Immature natural killer cell (primary cell): ENCODE results near the gene NTRK3. TPM values are rescaled to one million over a fixed set of nuclear protein-coding genes. Genes with fewer than 3 reads are reported as not detected.

Experiments used
- DNase-seq, 3 donors: peaks; one replicate each; pipeline ENCODE4 v3.0.0; 2022; ENCODE audit warnings: mixed read lengths in 1 of 3
- H3K27ac Mint-ChIP-seq, 6 donors: one replicate each; pipeline ENCODE4 v1.8.0; 2020; ENCODE audit warnings: mixed read lengths in 6 of 6, mild to moderate bottlenecking in 5 of 6, inconsistent platforms in 4 of 6, moderate library complexity in 3 of 6
- H3K27me3 Mint-ChIP-seq, 3 donors: one replicate each; pipeline ENCODE4 v1.8.0; 2020 to 2021; ENCODE audit warnings: low read depth in 3 of 3, mild to moderate bottlenecking in 3 of 3, mixed read lengths in 3 of 3, moderate library complexity in 3 of 3, inconsistent platforms in 1 of 3
- H3K36me3 Mint-ChIP-seq, 3 donors: one replicate each; pipeline ENCODE4 v1.8.0; 2020; ENCODE audit warnings: mixed read lengths in 3 of 3, inconsistent platforms in 2 of 3, mild to moderate bottlenecking in 2 of 3
- H3K4me1 Mint-ChIP-seq, 2 donors: one replicate each; pipeline ENCODE4 v1.8.0; 2020; ENCODE audit warnings: inconsistent platforms in 2 of 2, mild to moderate bottlenecking in 2 of 2, mixed read lengths in 2 of 2, moderate library complexity in 1 of 2
- H3K4me3 Mint-ChIP-seq, 5 donors: one replicate each; pipeline ENCODE4 v1.8.0; 2020; ENCODE audit warnings: mild to moderate bottlenecking in 5 of 5, mixed read lengths in 5 of 5, inconsistent platforms in 3 of 5, moderate library complexity in 3 of 5
- H3K9me3 Mint-ChIP-seq, 6 donors: one replicate each; pipeline ENCODE4 v1.8.0; 2020; ENCODE audit warnings: mild to moderate bottlenecking in 6 of 6, mixed read lengths in 6 of 6, inconsistent platforms in 4 of 6, moderate library complexity in 3 of 6
- polyA plus RNA-seq, 3 donors: library from polyadenylated mRNA; unstranded; fragments of 300-500 nt; fragmentation: Illumina TruSeq; gene quantifications; one replicate each; pipeline ENCODE4 v1.2.3, GENCODE V29; 2021

Gene NTRK3
- polyA plus RNA-seq, 3 donors from 2014 or later, result not detected

DNA sequence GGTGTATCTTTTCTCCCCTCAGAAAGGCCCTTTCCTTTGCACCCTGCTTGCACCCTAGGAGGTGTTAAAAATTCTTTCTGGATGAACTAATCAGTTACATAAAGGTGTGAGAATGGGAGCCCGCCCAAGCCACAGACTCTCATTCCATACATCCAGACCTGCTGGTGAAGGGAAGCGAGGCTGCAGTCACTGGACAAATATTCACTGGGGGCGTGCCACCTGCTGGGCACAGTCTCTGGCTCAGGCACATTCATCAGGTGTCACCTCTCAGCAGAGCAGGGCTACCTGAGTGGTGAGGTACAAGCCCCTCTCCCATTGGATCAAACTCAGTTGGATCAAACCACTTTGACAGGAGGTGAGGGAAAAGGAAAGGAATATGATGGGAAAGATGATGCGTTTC lies 52.0 kb downstream of the NTRK3 start:
- no peaks in the 10 kb centered on the region for H3K4me1 Mint-ChIP-seq
- H3K4me3 Mint-ChIP-seq, result no peak overlapping the region
- H3K27me3 Mint-ChIP-seq, result peaks cover 0 to 1% (median 0%) of the 10 kb centered on the region in 3 donors
- peaks cover 0 to 2% (median 0%) of the 10 kb centered on the region in 6 donors for H3K9me3 Mint-ChIP-seq
- no peak for DNase-seq
- no peaks in the 10 kb centered on the region for H3K36me3 Mint-ChIP-seq
- H3K27ac Mint-ChIP-seq, result no peak overlapping the region

DNA sequence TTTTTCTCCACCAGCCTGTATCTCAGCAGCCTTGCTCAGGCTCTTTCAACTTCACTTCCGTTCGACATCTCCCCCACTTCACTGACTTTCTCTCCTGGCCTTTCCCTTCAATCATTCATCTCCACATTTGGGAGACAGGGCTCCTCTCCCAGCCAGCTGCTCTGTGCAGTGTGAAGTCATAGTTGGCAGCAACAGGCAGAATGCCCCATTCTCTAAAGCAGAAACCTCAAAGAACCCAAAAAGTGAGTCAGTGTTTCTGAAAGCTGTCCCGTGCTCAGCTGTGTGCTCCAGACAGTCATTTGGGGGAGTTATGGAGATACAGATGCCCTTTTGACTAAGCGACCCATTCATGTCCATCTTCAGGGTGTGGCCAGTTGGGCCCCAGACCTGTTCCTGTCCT lies 54.3 kb downstream of the NTRK3 start:
- H3K9me3 Mint-ChIP-seq, result no peaks in the 10 kb centered on the region
- no peak for DNase-seq
- H3K4me3 Mint-ChIP-seq, result no peak overlapping the region
- H3K27ac Mint-ChIP-seq, result no peak overlapping the region
- H3K36me3 Mint-ChIP-seq, result no peaks in the 10 kb centered on the region
- peaks cover 0 to 5% (median 2%) of the 10 kb centered on the region in 3 donors for H3K27me3 Mint-ChIP-seq
- no peaks in the 10 kb centered on the region for H3K4me1 Mint-ChIP-seq

DNA sequence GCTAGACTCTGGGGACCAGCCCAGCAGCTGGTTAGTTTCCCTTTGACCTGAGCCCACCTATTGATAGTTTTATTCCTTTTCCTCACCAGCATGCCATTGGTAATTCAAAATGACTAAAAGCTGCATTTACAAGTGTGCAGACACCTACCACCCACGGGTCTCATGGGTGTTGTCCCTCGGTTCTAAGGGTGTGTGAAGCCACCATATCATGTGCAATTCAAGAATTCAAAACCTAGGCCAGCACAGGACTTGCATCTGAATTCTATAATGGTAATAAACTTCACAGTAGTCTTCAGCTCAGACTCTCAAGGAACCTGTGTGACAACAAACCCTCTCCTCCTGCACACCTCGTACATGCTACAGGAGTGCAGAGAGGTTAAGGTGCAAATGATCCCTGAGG lies 55.3 kb downstream of the NTRK3 start:
- no peak overlapping the region for H3K27ac Mint-ChIP-seq
- H3K9me3 Mint-ChIP-seq, result no peaks in the 10 kb centered on the region
- no peaks in the 10 kb centered on the region for H3K36me3 Mint-ChIP-seq
- H3K4me1 Mint-ChIP-seq, result no peaks in the 10 kb centered on the region
- H3K27me3 Mint-ChIP-seq, result peaks cover 0 to 6% (median 2%) of the 10 kb centered on the region in 3 donors
- DNase-seq, result no peak
- no peak overlapping the region for H3K4me3 Mint-ChIP-seq

DNA sequence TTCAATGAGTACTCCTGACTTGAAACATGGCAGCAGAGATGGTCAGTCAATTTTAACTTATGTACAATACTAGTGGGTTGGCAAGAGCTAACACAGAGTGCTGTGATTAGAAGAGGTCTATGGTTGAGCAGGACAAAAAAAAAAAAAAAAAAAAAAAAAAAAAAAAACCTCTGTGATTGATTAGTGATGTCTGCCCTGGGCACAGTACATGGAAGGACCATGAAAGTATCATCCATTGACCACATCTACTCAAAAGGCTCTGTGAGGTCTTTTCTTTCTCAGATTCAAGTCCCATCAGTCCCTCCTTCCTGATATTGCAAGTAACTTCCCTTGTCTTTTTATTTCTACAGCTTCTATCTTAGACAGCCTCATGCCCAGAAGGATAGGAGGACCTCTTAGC lies 59.6 kb downstream of the NTRK3 start:
- peaks cover 0 to 1% (median 0%) of the 10 kb centered on the region in 6 donors for H3K9me3 Mint-ChIP-seq
- H3K27me3 Mint-ChIP-seq, result peaks cover 3 to 10% (median 5%) of the 10 kb centered on the region in 3 donors

DNA sequence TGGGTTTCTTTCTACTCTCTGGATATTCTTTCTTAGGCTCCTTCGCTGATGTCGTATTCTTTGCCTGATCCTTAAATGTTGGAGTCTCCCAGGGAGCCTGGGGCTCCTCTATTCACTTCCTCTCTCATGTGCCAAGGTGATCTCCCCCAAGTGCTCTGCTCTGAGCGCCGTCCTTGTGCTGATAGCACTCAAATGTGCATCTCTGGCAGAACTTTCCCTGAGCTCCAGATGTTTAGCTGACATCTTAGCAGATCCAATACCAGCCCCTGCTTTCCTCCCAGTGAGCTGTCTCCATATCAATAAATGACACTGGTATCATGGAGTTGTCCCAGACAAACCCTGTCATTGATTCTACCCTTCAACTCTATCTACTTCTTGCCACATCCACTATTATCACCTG lies 62.4 kb downstream of the NTRK3 start:
- H3K9me3 Mint-ChIP-seq, result peaks cover 0 to 1% (median 0%) of the 10 kb centered on the region in 6 donors
- H3K36me3 Mint-ChIP-seq, result no peaks in the 10 kb centered on the region
- no peaks in the 10 kb centered on the region for H3K4me1 Mint-ChIP-seq

More for the DNA sequence above, 59.6 kb downstream of the NTRK3 start:
- DNase-seq, result no peak
- H3K4me1 Mint-ChIP-seq, result no peaks in the 10 kb centered on the region
- H3K4me3 Mint-ChIP-seq, result no peak overlapping the region
- no peak overlapping the region for H3K27ac Mint-ChIP-seq
- H3K36me3 Mint-ChIP-seq, result no peaks in the 10 kb centered on the region

DNA sequence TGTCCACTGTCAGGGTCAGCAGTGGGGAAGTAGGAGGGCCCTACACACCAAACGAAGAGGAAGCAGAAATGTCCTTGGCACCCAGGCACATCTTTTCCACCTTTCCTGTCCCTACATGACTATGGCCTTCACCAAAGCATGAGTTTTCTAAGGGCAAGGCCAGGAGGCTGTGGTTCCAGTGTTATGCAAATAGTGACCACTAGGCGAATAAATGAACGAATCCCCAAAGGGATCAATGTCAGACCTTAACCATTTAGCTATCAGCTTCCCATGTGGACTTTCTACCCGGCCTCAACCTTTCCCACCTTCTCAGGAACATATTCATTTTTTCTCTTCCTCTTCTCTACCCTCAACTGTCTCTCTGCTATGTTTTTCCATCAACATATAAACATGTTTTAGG lies 63.1 kb downstream of the NTRK3 start:
- no peak overlapping the region for H3K4me3 Mint-ChIP-seq
- DNase-seq, result no peak
- H3K27ac Mint-ChIP-seq, result no peak overlapping the region
- H3K36me3 Mint-ChIP-seq, result no peaks in the 10 kb centered on the region
- peaks cover 0 to 1% (median 0%) of the 10 kb centered on the region in 6 donors for H3K9me3 Mint-ChIP-seq
- no peaks in the 10 kb centered on the region for H3K4me1 Mint-ChIP-seq
- H3K27me3 Mint-ChIP-seq, result peaks cover 2 to 14% (median 5%) of the 10 kb centered on the region in 3 donors

More for the DNA sequence above, 62.4 kb downstream of the NTRK3 start:
- H3K4me3 Mint-ChIP-seq, result no peak overlapping the region
- no peak for DNase-seq
- peaks cover 2 to 10% (median 5%) of the 10 kb centered on the region in 3 donors for H3K27me3 Mint-ChIP-seq
- no peak overlapping the region for H3K27ac Mint-ChIP-seq

DNA sequence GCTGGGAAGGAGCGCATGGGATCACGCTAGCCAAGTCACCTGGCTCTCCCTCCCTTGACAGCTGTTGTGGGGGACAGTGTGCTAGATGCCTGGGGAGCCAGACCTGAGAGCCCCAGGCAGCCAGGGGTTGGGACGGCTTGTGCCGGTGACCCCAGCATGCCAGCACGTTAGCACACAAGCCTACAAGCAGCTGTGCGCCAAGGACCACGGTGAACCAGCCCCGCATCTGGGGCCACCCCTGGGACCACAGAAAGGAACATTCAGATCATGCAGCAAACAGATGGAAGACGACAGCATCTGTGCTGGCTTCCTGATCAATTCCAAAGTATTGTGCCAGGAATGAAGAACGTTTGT lies 64.8 kb downstream of the NTRK3 start:
- H3K27me3 Mint-ChIP-seq, result peaks cover 2 to 9% (median 5%) of the 10 kb centered on the region in 3 donors
- DNase-seq, result no peak
- H3K4me1 Mint-ChIP-seq, result no peaks in the 10 kb centered on the region
- no peak overlapping the region for H3K27ac Mint-ChIP-seq
- H3K36me3 Mint-ChIP-seq, result no peaks in the 10 kb centered on the region
- H3K4me3 Mint-ChIP-seq, result no peak overlapping the region
- H3K9me3 Mint-ChIP-seq, result peaks cover 0 to 1% (median 0%) of the 10 kb centered on the region in 6 donors

DNA sequence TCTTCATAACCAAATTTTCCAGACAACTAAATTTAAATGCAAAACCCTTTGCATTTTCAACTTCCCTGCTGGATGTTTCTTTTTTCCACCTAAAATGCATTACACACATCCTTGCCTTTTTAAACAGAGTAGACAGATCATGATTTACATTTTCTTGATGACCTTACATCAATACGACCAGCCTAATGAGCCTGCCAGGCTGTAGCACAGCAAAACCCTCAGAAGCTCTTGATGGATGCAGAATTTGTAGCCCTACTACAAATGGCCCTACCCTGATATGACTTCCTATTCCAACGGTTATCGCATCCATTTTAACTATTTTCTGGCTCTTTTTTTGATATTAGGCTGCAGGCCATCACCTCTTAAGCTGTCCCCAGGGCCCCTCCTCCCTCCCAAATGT lies 66.3 kb downstream of the NTRK3 start:
- Mint-ChIP-seq H3K27ac (no peak overlapping the region), H3K36me3 (no peaks in the 10 kb centered on the region), H3K4me3 (no peak overlapping the region), H3K4me1 (no peaks in the 10 kb centered on the region), H3K9me3 (peaks cover 0 to 1% (median 0%) of the 10 kb centered on the region in 6 donors), H3K27me3 (peaks cover 2 to 9% (median 6%) of the 10 kb centered on the region in 3 donors)
- DNase-seq, result no peak

DNA sequence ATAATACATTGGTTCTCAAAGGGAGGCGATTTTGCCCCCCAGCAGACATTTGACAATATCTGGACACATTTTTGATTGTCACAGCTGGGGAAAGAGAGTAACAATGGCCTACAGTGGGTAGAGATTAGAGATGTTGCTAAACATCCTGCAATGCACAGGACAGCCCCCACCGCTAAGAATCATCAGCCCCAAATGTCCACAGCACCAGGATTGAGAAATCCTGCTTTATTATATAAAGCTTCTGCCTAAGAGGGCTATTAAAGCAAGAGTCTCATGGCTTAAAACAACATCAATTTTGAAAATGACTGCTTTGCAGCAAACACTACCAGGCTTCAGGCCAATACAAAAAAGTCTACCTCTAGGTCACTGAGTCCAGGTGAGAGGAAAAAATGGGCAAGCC lies 68.2 kb downstream of the NTRK3 start:
- Mint-ChIP-seq H3K27ac (no peak overlapping the region), H3K36me3 (no peaks in the 10 kb centered on the region), H3K9me3 (peaks cover 0 to 1% (median 0%) of the 10 kb centered on the region in 6 donors), H3K27me3 (peaks cover 2 to 7% (median 4%) of the 10 kb centered on the region in 3 donors), H3K4me3 (no peak overlapping the region), H3K4me1 (no peaks in the 10 kb centered on the region)
- no peak for DNase-seq

DNA sequence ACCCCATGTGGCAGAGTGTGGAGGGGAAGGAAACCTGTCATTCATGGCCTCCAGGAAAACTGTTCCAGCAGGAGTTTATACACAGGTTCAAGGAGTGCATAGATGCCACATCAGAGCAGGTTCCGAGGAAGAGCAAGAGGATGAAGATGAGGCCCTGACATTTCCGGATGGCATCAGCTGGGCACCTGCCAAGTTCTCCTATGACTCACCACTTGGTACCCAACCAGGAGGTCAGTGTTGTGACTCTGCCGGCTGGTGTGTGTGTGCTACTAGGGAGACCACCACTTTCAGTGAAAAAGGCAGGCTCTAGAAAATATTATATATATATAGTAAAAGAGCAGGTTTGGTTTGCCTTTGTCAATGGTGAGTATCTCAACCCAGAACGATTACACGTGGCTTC lies 69.3 kb downstream of the NTRK3 start:
- DNase-seq, result no peak
- H3K27me3 Mint-ChIP-seq, result peaks cover 0 to 5% (median 2%) of the 10 kb centered on the region in 3 donors
- no peaks in the 10 kb centered on the region for H3K4me1 Mint-ChIP-seq
- H3K9me3 Mint-ChIP-seq, result no peaks in the 10 kb centered on the region
- H3K4me3 Mint-ChIP-seq, result no peak overlapping the region
- H3K27ac Mint-ChIP-seq, result no peak overlapping the region
- H3K36me3 Mint-ChIP-seq, result no peaks in the 10 kb centered on the region

DNA sequence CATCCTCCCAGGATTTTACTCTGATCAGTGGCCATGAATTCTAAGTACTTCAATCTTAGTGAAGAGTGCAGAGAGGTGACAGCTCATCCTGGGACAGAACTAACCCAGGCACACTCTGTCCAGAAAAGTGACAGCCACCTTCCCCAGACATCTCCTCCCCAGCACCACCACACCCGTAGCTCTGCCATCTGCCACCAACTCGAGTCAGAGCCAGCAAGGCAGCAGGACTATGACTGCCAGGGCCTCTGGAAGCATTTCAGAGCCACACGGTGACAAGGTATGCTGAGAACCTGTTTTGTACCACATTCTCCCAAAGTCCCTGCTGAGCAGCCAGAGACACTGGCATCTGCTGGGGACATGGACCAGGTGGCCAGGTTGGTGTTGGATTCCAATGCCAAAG lies 71.0 kb downstream of the NTRK3 start:
- H3K4me1 Mint-ChIP-seq, result no peaks in the 10 kb centered on the region

DNA sequence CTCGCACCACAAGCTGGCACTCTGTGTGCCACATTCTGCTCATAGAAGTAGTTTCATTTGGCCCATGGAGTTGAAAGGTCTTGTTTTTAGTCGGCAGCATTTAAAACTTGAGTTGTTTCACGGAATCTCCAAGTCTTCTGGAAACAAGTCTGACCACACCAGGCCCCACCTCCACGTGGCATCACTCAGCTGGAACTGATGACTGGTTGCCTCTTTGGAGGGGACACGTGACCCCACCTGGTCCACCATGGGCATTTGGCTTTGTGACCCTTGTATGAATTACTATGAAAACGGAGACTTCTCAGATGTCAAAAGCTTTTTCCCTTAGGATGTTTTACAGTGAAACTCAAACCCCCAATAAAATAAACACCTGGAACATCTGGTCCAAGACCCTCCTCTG lies 74.9 kb downstream of the NTRK3 start:
- Mint-ChIP-seq H3K27ac (no peak overlapping the region), H3K4me1 (no peaks in the 10 kb centered on the region), H3K36me3 (no peaks in the 10 kb centered on the region), H3K9me3 (no peaks in the 10 kb centered on the region), H3K4me3 (no peak overlapping the region), H3K27me3 (peaks cover 0 to 4% (median 0%) of the 10 kb centered on the region in 3 donors)
- DNase-seq, result no peak

More for the DNA sequence above, 71.0 kb downstream of the NTRK3 start:
- Mint-ChIP-seq H3K4me3 (no peak overlapping the region), H3K27me3 (peaks cover 0 to 5% (median 2%) of the 10 kb centered on the region in 3 donors), H3K36me3 (no peaks in the 10 kb centered on the region), H3K9me3 (no peaks in the 10 kb centered on the region), H3K27ac (no peak overlapping the region)
- no peak for DNase-seq

DNA sequence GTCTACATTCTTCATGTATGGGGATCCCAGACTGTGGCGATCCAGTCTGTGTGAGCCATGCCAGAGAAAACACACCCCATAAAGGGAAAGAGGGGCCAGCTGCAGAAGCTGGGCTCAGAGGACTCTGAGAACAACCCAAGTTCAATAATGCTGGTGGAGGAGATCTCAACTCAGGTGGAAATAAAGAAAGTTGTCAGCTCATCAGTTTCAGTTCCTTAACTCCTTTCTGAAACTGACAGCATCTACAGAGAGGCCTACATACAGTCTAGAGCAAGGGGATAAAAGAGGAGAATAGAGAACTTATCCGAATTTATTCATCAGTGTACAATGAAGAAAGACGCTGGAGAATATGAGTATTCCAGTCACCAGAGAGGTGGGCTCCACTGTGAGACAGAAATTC lies 77.0 kb downstream of the NTRK3 start:
- H3K4me3 Mint-ChIP-seq, result no peak overlapping the region
- H3K27ac Mint-ChIP-seq, result no peak overlapping the region
- no peaks in the 10 kb centered on the region for H3K9me3 Mint-ChIP-seq
- no peaks in the 10 kb centered on the region for H3K36me3 Mint-ChIP-seq
- DNase-seq, result no peak
- H3K27me3 Mint-ChIP-seq, result peaks cover 0 to 2% (median 0%) of the 10 kb centered on the region in 3 donors
- H3K4me1 Mint-ChIP-seq, result no peaks in the 10 kb centered on the region

DNA sequence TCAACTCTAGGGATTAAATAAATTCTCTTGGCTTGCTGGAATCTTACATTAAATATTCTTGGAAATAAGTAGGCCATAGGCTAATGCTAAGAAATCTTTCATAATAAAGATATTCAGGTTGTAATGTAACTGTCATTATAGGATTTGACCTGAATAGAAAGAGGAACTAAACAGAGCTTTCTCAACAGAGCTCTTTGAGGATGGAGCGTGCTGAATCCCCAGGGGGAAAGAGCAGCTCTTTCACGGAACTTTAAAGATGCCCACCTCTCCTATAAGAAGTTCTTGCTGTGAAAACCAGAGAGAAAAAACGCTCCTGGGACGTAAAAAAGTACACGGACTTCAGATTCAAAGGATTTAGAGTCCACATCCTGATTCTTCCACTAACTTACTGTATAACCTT lies 77.9 kb downstream of the NTRK3 start:
- Mint-ChIP-seq H3K4me3 (no peak overlapping the region), H3K9me3 (no peaks in the 10 kb centered on the region), H3K4me1 (no peaks in the 10 kb centered on the region), H3K27ac (no peak overlapping the region), H3K36me3 (no peaks in the 10 kb centered on the region), H3K27me3 (peaks cover 0 to 2% (median 0%) of the 10 kb centered on the region in 3 donors)
- DNase-seq, result no peak

DNA sequence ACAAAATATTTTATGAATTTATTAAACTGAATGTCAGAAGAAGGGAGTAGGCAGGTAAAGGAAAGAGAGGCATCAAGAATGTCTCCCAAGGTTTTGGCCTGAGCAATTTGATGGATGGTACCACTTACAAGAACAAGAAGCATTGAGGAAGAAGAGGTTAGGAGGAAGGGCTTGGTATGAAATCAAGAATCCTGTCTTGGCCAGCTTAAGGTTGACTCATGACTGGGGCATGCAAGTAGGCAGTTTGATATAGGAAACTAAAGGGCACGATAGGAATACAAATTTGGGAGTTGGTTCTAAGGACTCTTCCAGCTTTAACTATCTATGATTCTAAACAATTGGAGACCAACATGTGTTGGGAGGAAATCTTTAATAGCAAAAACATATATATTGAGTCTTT lies 79.1 kb downstream of the NTRK3 start:
- H3K4me3 Mint-ChIP-seq, result no peak overlapping the region
- H3K36me3 Mint-ChIP-seq, result no peaks in the 10 kb centered on the region
- peaks cover 0 to 3% (median 0%) of the 10 kb centered on the region in 3 donors for H3K27me3 Mint-ChIP-seq
- no peak for DNase-seq
- H3K4me1 Mint-ChIP-seq, result no peaks in the 10 kb centered on the region
- H3K27ac Mint-ChIP-seq, result no peak overlapping the region
- H3K9me3 Mint-ChIP-seq, result peaks cover 0 to 1% (median 0%) of the 10 kb centered on the region in 6 donors
